RWPE2 (cell line): ENCODE results near the gene GRK6.
"Not testable (repeated sequence)": the region's sequence is repeated elsewhere in the genome, so short reads cannot be mapped to it uniquely, and the experiment has no call there.

ENCODE experiments used
- ATAC-seq: fragments of 200-7000 bp; cut with Tn5 transposase; 3 replicates; pipeline ENCODE4 v1.9.1; 2021; ENCODE audit warnings: low read depth
- DNase-seq: peaks from one replicate; pipeline ENCODE4 v3.0.0-alpha.2; 2020; ENCODE audit warnings: low spot score
- H3K27ac ChIP-seq: fragments of 450-650 bp; 2 replicates; pipeline ENCODE4 v1.5.1; 2017; ENCODE audit warnings: mild to moderate bottlenecking; ENCODE audit not compliant: poor library complexity, severe bottlenecking
- H3K27me3 ChIP-seq: fragments of 250-450 bp; sonication (Bioruptor Pico); 2 replicates; pipeline ENCODE4 v1.5.1; 2021; ENCODE audit warnings: mild to moderate bottlenecking, moderate library complexity; ENCODE audit not compliant: insufficient read depth, poor library complexity, severe bottlenecking
- H3K36me3 ChIP-seq: fragments of 250-450 bp; sonication (Bioruptor Pico); 2 replicates; pipeline ENCODE4 v1.5.1; 2020; ENCODE audit warnings: low read depth, mild to moderate bottlenecking, moderate library complexity
- H3K4me1 ChIP-seq: fragments of 250-450 bp; sonication (Bioruptor Pico); 2 replicates; pipeline ENCODE4 v1.5.1; 2021; ENCODE audit warnings: mild to moderate bottlenecking, moderate library complexity; ENCODE audit not compliant: insufficient read depth, poor library complexity, severe bottlenecking
- H3K4me3 ChIP-seq: fragments of 250-450 bp; sonication (Bioruptor Pico); 2 replicates; pipeline ENCODE4 v1.5.1; 2021; ENCODE audit warnings: mild to moderate bottlenecking, moderate library complexity; ENCODE audit not compliant: severe bottlenecking
- H3K9me3 ChIP-seq: fragments of 250-450 bp; sonication (Bioruptor Pico); 2 replicates; pipeline ENCODE4 v1.5.1; 2021; ENCODE audit warnings: mild to moderate bottlenecking, moderate library complexity; ENCODE audit not compliant: severe bottlenecking
- TF ChIP-seq, protein P1 (sequence below): fragments of 450-650 bp; IDR thresholded peaks from one replicate; pipeline ENCODE4 v1.5.1; 2017; ENCODE audit warnings: mild to moderate bottlenecking, moderate library complexity; ENCODE audit not compliant: poor library complexity, severe bottlenecking

GRK6 gene

DNA sequence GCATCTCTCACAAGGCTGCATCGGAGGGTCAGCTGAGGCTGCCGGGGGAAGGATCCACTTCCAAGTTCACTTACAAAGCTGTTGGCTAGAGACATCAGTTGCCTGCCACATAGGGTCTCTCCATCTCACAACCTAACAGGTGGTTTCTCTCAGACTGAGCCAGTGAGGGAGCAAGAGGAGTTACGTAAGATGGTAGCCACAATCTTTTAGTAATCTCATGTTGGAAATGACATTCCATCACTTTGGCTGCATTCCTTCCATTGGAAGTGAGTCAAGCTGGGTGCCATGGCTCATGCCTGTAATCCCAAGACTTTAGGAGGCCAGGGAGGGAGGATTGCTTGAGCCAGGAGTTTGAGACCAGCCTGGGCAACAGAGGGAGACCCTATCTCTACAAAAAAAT lies 7.4 kb upstream of the GRK6 start:
- no peak overlapping the region for H3K4me3 ChIP-seq
- no peaks in the 10 kb centered on the region for H3K9me3 ChIP-seq
- TF ChIP-seq, protein P1, sequence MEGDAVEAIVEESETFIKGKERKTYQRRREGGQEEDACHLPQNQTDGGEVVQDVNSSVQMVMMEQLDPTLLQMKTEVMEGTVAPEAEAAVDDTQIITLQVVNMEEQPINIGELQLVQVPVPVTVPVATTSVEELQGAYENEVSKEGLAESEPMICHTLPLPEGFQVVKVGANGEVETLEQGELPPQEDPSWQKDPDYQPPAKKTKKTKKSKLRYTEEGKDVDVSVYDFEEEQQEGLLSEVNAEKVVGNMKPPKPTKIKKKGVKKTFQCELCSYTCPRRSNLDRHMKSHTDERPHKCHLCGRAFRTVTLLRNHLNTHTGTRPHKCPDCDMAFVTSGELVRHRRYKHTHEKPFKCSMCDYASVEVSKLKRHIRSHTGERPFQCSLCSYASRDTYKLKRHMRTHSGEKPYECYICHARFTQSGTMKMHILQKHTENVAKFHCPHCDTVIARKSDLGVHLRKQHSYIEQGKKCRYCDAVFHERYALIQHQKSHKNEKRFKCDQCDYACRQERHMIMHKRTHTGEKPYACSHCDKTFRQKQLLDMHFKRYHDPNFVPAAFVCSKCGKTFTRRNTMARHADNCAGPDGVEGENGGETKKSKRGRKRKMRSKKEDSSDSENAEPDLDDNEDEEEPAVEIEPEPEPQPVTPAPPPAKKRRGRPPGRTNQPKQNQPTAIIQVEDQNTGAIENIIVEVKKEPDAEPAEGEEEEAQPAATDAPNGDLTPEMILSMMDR = no peak
- H3K27ac ChIP-seq = no peak overlapping the region
- no peaks in the 10 kb centered on the region for H3K36me3 ChIP-seq
- DNase-seq (no peak), ATAC-seq (peak; percentile 40; the same call in 2 of the 3 replicates)
- no peaks in the 10 kb centered on the region for H3K4me1 ChIP-seq
- H3K27me3 ChIP-seq = no peaks in the 10 kb centered on the region

DNA sequence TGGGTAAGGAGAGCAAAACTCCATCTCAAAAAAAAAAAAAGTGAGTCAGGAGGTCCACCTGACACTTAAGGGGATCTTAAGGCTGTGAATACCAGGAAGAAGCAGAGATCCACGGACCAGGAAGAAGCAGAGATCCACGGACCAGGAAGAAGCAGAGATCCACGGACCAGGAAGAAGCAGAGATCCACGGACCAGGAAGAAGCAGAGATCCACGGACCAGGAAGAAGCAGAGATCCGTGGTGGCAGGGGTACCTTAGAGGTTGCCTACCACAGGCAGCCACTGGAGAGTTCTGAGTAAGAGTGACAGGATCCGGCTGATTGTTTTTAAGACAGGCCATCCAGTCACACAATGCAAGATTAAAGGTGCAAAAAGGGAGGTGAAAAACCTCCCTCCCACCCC lies 6.0 kb upstream of the GRK6 start:
- H3K4me3 ChIP-seq, H3K27ac ChIP-seq, DNase-seq, H3K36me3 ChIP-seq, H3K9me3 ChIP-seq, H3K4me1 ChIP-seq, H3K27me3 ChIP-seq, ATAC-seq: not testable (repeated sequence)

DNA sequence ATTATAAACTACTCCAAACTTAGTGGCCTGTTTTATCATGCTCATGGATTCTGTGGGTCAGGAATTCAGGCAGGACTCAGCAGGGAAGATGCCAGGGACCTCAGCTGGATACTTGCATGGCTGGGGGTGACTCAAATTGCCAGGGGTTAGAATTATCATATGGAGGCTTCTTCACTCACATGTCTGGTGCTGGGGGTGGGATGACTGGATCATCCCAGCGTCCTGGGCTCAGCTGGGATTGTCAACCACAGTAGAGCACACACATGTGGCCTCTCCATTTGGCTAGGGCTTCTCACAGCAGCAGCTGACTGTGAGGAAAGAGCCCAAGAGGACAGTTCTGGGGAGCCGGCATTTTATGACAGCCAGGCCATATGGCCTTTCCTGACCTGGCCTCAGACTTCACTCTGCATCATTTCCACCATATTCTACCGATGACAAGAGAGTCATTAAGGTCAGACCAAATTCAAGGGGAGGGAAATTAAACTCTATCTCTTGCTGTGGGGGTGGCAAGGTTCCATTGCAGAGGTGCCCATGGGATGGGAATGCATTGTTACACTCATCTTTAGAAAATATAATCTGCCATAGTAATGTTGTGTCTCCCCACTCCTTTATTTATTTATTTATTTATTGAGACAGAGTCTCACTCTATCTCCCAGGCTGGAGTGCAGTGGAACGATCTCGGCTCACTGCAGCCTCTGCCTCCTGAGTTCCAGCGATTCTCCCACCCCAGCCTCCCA lies 5.2 kb upstream of the GRK6 start:
- H3K4me1 ChIP-seq = peaks cover 3% of the 10 kb centered on the region
- H3K9me3 ChIP-seq = no peaks in the 10 kb centered on the region
- DNase-seq (no peak), ATAC-seq (no peak)
- TF ChIP-seq, protein P1 = no peak
- no peaks in the 10 kb centered on the region for H3K27me3 ChIP-seq
- H3K4me3 ChIP-seq = no peak overlapping the region
- H3K36me3 ChIP-seq = no peaks in the 10 kb centered on the region
- no peak overlapping the region for H3K27ac ChIP-seq

DNA sequence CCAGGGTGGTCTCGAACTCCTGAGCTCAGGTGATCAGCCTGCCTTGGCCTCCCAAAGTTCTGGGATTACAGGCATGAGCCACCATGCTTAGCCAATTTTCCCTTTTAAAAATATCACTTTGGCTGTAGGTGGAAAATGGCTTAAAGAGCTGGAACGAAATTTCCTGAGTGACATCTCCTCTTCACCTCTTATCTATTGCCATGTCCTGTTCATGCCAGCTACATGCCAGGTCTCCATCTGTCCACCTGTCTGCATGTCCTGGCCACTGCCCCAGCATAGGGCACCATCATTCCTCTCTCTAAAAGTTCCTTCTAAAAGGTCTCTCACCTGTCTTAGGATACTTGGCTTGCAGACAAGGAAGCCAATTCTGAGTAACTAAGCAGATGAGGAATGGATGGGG lies 2.8 kb upstream of the GRK6 start:
- Histone ChIP-seq H3K9me3 (no peaks in the 10 kb centered on the region), H3K27me3 (no peaks in the 10 kb centered on the region), H3K27ac (no peak overlapping the region), H3K36me3 (no peaks in the 10 kb centered on the region), H3K4me3 (no peak overlapping the region), H3K4me1 (peaks cover 3% of the 10 kb centered on the region)
- ATAC-seq (no peak), DNase-seq (no peak)
- TF ChIP-seq, protein P1 = no peak

DNA sequence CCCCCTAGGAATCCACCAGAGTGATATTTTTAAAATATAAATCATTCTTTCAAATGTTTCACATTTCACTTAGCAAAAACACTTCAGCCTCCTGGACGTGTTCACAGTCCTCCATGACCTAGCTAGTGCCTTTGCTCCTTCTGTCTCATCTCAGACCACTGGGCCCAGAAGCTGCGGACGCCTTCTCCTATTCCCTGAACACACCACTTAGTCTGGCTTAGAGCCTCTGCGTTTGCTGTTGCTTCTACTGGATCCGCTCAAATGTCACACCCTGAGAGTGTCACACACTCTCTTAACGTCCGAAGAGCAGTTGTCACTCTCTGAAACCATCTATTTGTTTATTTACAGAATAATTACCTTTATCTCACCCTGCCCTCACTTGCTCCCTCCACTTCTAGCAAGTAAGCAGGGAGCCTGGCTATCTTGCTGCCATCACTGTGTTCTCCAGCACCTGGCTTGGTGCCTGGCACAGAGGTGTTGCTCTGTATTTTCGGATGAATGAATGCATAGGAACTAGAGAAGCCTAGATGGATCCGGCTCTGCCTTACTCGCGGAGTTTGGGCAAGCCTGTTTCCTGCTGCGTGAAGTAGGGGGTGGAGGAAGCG lies 1.2 kb upstream of the GRK6 start:
- Histone ChIP-seq H3K4me1 (peaks cover 3% of the 10 kb centered on the region), H3K9me3 (no peaks in the 10 kb centered on the region), H3K27me3 (no peaks in the 10 kb centered on the region), H3K27ac (peak overlapping the region; percentile 52), H3K4me3 (peak overlapping the region; percentile 45), H3K36me3 (no peaks in the 10 kb centered on the region)
- TF ChIP-seq, protein P1 = no peak
- DNase-seq = no peak
- ATAC-seq = no peak
